Gastroesophageal sphincter (tissue), 4 donors: ENCODE results near the gene WFIKKN2. TPM values are rescaled to one million over a fixed set of nuclear protein-coding genes. Genes with fewer than 3 reads are reported as not detected.

Experiments
- ATAC-seq: fragments of 150-250 bp; one replicate; pipeline ENCODE4 v1.9.1; 2016; ENCODE audit warnings: mild to moderate bottlenecking, moderate library complexity
- H3K27ac ChIP-seq, 4 donors: fragments of 200-600 bp; sonication (generic) in 3 of 4; 1 replicate in 3 of 4; 2 replicates in 1 of 4; pipeline ENCODE4 v1.5.1; 2016 to 2019
- H3K27me3 ChIP-seq: fragments of 200-600 bp; sonication (generic); one replicate; pipeline ENCODE4 v1.5.1; 2019
- H3K36me3 ChIP-seq, 2 donors: fragments of 200-600 bp; sonication (generic); one replicate each; pipeline ENCODE4 v1.5.1; 2019; ENCODE audit warnings: control low read depth in 1 of 2
- H3K4me1 ChIP-seq, 3 donors: fragments of 200-600 bp; sonication (generic); 1 replicate in 2 of 3; 2 replicates in 1 of 3; pipeline ENCODE4 v1.5.1; 2016 to 2019; ENCODE audit warnings: control low read depth in 2 of 3
- H3K4me3 ChIP-seq, 2 donors: fragments of 200-600 bp; sonication (generic); one replicate each; pipeline ENCODE4 v1.5.1; 2019; ENCODE audit warnings: mild to moderate bottlenecking in 1 of 2, moderate library complexity in 1 of 2
- H3K9me3 ChIP-seq, 3 donors: fragments of 200-600 bp; sonication (generic); one replicate each; pipeline ENCODE4 v1.5.1; 2017 to 2019; ENCODE audit warnings: control low read depth in 2 of 3
- EP300 ChIP-seq: sonication (generic); formaldehyde crosslinking; IDR thresholded peaks from one replicate; pipeline ENCODE4 v1.6.1; 2017; ENCODE audit warnings: antibody characterized with exemption, mild to moderate bottlenecking
- POLR2A ChIP-seq, 2 donors: fragments of 450-650 bp; IDR thresholded peaks; one replicate each; pipeline ENCODE4 v1.6.1; 2017; ENCODE audit warnings: antibody characterized with exemption in 2 of 2, mild to moderate bottlenecking in 2 of 2, moderate library complexity in 1 of 2
- POLR2AphosphoS5 ChIP-seq: sonication (generic); formaldehyde crosslinking; IDR thresholded peaks from one replicate; pipeline ENCODE4 v1.6.1; 2017; ENCODE audit warnings: antibody characterized with exemption
- WGBS, 2 donors: methylation state at CpG; one replicate each; pipeline ENCODE4 v1.1.5; 2018; ENCODE audit warnings: low coverage in 1 of 2; 5-methylcytosine and 5-hydroxymethylcytosine counted together
- total RNA-seq, 4 donors: library from RNA; depleted of rRNA; stranded (reverse); fragments of >200 nt; gene quantifications; one replicate each; pipeline ENCODE4 v1.1.0, GENCODE V29; 2016
- TF ChIP-seq, protein P1 (sequence below), 4 experiments: fragments of 200-600 bp in 2 of 4; fragments of 450-650 bp in 2 of 4; sonication (generic) in 1 of 4; IDR thresholded peaks; one replicate each; pipeline ENCODE4 v1.5.1; 2017 to 2019; ENCODE audit warnings: antibody characterized with exemption in 4 of 4, mild to moderate bottlenecking in 2 of 4, moderate library complexity in 2 of 4

Gene WFIKKN2
- total RNA-seq, 4 donors from 2014 or later: 0.16 to 0.69 (median 0.36) TPM

DNA sequence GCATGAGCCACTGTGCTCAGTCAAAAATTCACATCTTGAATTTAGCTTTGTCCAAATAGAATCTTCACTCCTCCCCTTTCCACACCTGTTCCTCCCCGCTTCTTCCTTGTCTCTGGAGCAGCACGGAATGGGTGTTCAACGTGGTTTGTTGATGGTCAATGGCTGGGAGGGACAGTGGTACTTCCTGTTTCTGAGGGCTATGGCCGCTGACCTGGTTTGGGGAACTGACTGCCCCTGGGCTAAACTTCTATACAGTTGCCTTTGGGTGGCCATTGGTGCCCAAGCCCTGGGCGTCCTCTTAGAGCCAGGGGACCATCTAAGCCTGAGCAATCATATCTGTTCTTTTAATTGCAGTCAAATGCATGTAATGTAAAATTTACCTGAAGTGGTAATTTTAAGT is 19.1 kb upstream of the WFIKKN2 start:
- Histone ChIP-seq H3K4me1 (peaks cover 0 to 8% (median 0%) of the 10 kb centered on the region in 3 donors), H3K36me3 (no peaks in the 10 kb centered on the region), H3K27ac (no peak overlapping the region), H3K9me3 (no peaks in the 10 kb centered on the region), H3K27me3 (no peaks in the 10 kb centered on the region), H3K4me3 (no peak overlapping the region)
- no peak for ATAC-seq
- no peak for TF ChIP-seq EP300
- TF ChIP-seq POLR2AphosphoS5: no peak
- TF ChIP-seq POLR2A (IDR thresholded peaks at IDR 0.05): no peak
- TF ChIP-seq, protein P1, sequence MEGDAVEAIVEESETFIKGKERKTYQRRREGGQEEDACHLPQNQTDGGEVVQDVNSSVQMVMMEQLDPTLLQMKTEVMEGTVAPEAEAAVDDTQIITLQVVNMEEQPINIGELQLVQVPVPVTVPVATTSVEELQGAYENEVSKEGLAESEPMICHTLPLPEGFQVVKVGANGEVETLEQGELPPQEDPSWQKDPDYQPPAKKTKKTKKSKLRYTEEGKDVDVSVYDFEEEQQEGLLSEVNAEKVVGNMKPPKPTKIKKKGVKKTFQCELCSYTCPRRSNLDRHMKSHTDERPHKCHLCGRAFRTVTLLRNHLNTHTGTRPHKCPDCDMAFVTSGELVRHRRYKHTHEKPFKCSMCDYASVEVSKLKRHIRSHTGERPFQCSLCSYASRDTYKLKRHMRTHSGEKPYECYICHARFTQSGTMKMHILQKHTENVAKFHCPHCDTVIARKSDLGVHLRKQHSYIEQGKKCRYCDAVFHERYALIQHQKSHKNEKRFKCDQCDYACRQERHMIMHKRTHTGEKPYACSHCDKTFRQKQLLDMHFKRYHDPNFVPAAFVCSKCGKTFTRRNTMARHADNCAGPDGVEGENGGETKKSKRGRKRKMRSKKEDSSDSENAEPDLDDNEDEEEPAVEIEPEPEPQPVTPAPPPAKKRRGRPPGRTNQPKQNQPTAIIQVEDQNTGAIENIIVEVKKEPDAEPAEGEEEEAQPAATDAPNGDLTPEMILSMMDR (IDR thresholded peaks at IDR 0.05): no peak
- 79 to 83% methylated on average over 4 to 5 of the region's 5 CpGs for WGBS, 2 donors

DNA sequence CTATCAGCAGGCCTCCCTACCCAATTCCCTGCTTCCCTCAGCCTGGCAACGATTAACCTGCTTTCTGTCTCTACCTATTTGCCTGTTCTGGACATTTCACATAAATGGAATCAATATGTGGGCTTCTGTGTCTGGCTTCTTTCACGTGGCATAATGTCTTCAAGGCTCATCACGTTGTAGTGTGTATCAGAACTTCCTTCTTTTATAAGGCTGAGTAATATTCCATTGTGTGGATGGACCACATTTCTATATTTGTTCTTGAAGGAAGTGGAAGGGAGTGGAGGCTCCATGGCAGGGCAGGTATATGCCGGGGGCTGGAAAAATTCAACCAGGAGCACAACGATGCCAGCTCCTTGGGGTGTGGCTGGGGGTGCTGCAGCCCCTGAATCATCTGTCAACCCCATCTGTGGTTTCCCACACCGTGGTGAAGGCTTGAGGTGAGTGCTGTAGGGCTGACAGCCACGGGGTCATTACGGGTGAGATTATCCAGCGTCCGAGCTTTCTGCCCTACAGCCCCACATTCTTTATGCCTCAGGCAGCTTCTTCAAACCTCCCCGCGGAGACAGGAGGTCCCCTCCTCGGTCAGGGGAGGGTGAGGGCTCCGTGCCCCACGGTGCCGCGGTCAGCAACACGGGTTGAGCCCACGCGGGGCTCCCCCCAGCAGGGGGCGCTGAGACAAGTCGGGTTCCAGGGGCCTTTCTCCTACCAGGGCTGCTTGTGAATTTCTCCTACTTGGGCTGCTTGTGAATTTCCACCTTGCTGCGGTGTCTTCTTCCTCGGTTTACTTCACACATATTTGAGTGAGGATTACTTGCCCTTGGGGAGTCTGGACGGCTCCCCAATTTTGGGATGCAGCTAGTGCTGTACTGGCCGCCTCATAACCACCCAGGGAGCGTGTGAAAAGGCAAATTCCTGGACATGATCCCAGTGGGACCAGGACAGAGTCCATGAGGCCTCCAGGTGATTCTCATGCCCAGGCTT is 18.3 kb upstream of the WFIKKN2 start:
- no peaks in the 10 kb centered on the region for H3K36me3 ChIP-seq
- peak; percentile 41 for ATAC-seq
- no peaks in the 10 kb centered on the region for H3K9me3 ChIP-seq
- H3K4me3 ChIP-seq: no peak overlapping the region
- peaks cover 0 to 8% (median 0%) of the 10 kb centered on the region in 3 donors for H3K4me1 ChIP-seq
- TF ChIP-seq, protein P1 (IDR thresholded peaks at IDR 0.05): peak; percentile 57 to 79 (median 59)
- TF ChIP-seq EP300: no peak
- 27 to 43% methylated on average over 2 to 3 of the region's 27 CpGs for WGBS, 2 donors
- H3K27ac ChIP-seq: no peak overlapping the region
- H3K27me3 ChIP-seq: no peaks in the 10 kb centered on the region

DNA sequence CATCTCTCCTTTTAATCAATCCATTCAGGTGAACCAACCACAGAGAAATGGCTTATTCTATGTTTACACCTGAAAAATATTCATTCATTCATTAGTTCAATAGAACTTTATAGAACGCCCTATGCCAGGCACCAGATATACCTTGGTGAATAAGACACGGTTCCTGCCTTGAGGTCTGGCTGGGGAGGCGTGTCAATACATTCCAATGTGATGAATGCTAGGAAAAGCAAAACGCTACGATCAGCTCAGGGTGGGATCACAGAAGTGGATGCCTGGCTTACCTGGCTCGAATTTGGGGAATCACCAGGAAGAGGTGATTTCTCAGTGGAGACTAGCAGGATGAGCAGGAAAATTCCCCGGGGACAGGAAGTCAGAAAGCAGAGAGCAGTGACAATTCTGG is 17.5 kb upstream of the WFIKKN2 start:
- WGBS, 2 donors: 51 to 88% methylated on average over 4 to 5 of the region's 7 CpGs
- no peak for TF ChIP-seq POLR2A (IDR thresholded peaks at IDR 0.05)
- TF ChIP-seq, protein P1 (IDR thresholded peaks at IDR 0.05): no peak
- TF ChIP-seq EP300: no peak
- TF ChIP-seq POLR2AphosphoS5: no peak
- no peak for ATAC-seq
- no peaks in the 10 kb centered on the region for H3K27me3 ChIP-seq
- no peak overlapping the region for H3K27ac ChIP-seq
- H3K4me3 ChIP-seq: no peak overlapping the region
- H3K36me3 ChIP-seq: no peaks in the 10 kb centered on the region
- peaks cover 0 to 8% (median 0%) of the 10 kb centered on the region in 3 donors for H3K4me1 ChIP-seq
- H3K9me3 ChIP-seq: peaks cover 0 to 3% (median 0%) of the 10 kb centered on the region in 3 donors

DNA sequence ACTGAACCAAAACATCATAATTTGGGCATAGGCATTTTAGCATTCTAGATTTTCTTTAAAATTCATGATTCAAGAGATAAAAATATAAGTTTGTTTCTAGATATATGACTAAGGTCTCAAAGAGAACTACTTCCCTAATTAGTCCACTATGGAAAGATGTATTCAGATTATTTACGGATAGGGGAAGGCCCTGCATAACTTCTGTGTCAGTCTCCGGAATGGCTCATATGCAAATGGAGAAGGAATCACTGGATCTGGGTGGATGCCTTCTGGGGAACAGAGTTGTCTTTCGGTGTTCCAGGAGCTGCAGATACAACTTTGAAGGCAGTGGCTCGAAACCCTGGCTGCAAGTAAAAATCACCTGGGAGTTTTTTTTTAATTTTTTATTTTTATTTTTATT is 17.1 kb upstream of the WFIKKN2 start:
- no peaks in the 10 kb centered on the region for H3K27me3 ChIP-seq
- ATAC-seq: no peak
- peaks cover 0 to 8% (median 0%) of the 10 kb centered on the region in 3 donors for H3K4me1 ChIP-seq
- no peaks in the 10 kb centered on the region for H3K36me3 ChIP-seq
- H3K27ac ChIP-seq: no peak overlapping the region
- TF ChIP-seq, protein P1 (IDR thresholded peaks at IDR 0.05): no peak
- TF ChIP-seq POLR2AphosphoS5 (no peak), POLR2A (IDR thresholded peaks at IDR 0.05) (no peak), EP300 (no peak)
- peaks cover 0 to 7% (median 0%) of the 10 kb centered on the region in 3 donors for H3K9me3 ChIP-seq
- WGBS, 2 donors: 83 to 85% methylated on average over 3 to 4 of the region's 4 CpGs
- H3K4me3 ChIP-seq: no peak overlapping the region
